WTC11 (cell line): ENCODE data around the gene NELL1. TPM values are rescaled to one million over a fixed set of nuclear protein-coding genes. Genes with fewer than 3 reads are reported as not detected.

ENCODE experiments used
- ATAC-seq: fragments of 200-7000 bp; cut with Tn5 transposase; 2 replicates; pipeline ENCODE4 v1.10.0; 2021; ENCODE audit warnings: mild to moderate bottlenecking, moderate library complexity
- CTCF ChIA-PET: fragments of 300-600 bp; sonication (Branson Sonifier 250); formaldehyde crosslinking; loops from one replicate; lab custom pipeline; 2021; ENCODE audit warnings: antibody characterized with exemption; lab: Charles Lee
- POLR2A ChIA-PET: fragments of 350-600 bp; sonication (Branson Sonifier 250); formaldehyde crosslinking; loops from one replicate; lab custom pipeline; 2021; ENCODE audit warnings: antibody characterized with exemption; lab: Charles Lee
- DNase-seq: peaks from one replicate; pipeline ENCODE4 v3.0.0; 2021; ENCODE audit warnings: low spot score
- H3K27ac Mint-ChIP-seq: 2 replicates; pipeline ENCODE4 v1.8.0; 2021; ENCODE audit warnings: mixed read lengths
- H3K27me3 Mint-ChIP-seq: 2 replicates; pipeline ENCODE4 v1.8.0; 2021; ENCODE audit warnings: low read depth, mild to moderate bottlenecking, moderate library complexity, mixed read lengths
- H3K36me3 Mint-ChIP-seq: 2 replicates; pipeline ENCODE4 v1.8.0; 2021; ENCODE audit warnings: mixed read lengths
- H3K4me1 Mint-ChIP-seq: 2 replicates; pipeline ENCODE4 v1.8.0; 2022; ENCODE audit warnings: mixed read lengths
- H3K4me3 Mint-ChIP-seq: 2 replicates; pipeline ENCODE4 v1.8.0; 2021; ENCODE audit warnings: mild to moderate bottlenecking, moderate library complexity, mixed read lengths
- H3K9me3 Mint-ChIP-seq: 2 replicates; pipeline ENCODE4 v1.8.0; 2021; ENCODE audit warnings: mixed read lengths
- CREB1 ChIP-seq: sonication (generic); formaldehyde crosslinking; IDR thresholded peaks from 2 replicates; pipeline ENCODE4 v1.8.0; 2023; ENCODE audit warnings: mild to moderate bottlenecking, missing genetic modification reagents
- CTCF ChIP-seq: fragments of 200-600 bp; IDR thresholded peaks from 2 replicates; pipeline ENCODE4 v1.8.0; 2022; ENCODE audit warnings: antibody characterized with exemption
- E2F5 ChIP-seq: sonication (generic); formaldehyde crosslinking; IDR thresholded peaks from 2 replicates; pipeline ENCODE4 v1.8.1; 2022; ENCODE audit warnings: mild to moderate bottlenecking, moderate library complexity, missing genetic modification reagents
- EMX1 ChIP-seq: fragments of 250-450 bp; sonication (Bioruptor Pico); IDR thresholded peaks from 2 replicates; pipeline ENCODE4 v1.8.0; 2021; ENCODE audit warnings: mild to moderate bottlenecking
- FOXJ3 ChIP-seq: sonication (generic); formaldehyde crosslinking; IDR thresholded peaks from 2 replicates; pipeline ENCODE4 v1.9.0; 2021; ENCODE audit warnings: missing genetic modification reagents, mild to moderate bottlenecking, borderline replicate concordance
- FOXP4 ChIP-seq: sonication (generic); formaldehyde crosslinking; IDR thresholded peaks from 2 replicates; pipeline ENCODE4 v1.8.0; 2022; ENCODE audit warnings: mild to moderate bottlenecking, missing genetic modification reagents
- GABPB1 ChIP-seq: sonication (generic); formaldehyde crosslinking; IDR thresholded peaks from 2 replicates; pipeline ENCODE4 v1.8.1; 2023; ENCODE audit warnings: mild to moderate bottlenecking, missing genetic modification reagents
- PREB ChIP-seq: sonication (generic); formaldehyde crosslinking; IDR thresholded peaks from 2 replicates; pipeline ENCODE4 v1.8.1; 2022; ENCODE audit warnings: mild to moderate bottlenecking, missing genetic modification reagents, moderate library complexity, borderline replicate concordance
- RELA ChIP-seq: sonication (generic); formaldehyde crosslinking; IDR thresholded peaks from 2 replicates; pipeline ENCODE4 v1.8.1; 2022; ENCODE audit warnings: missing genetic modification reagents, mild to moderate bottlenecking, borderline replicate concordance
- RORB ChIP-seq: fragments of 250-450 bp; sonication (Bioruptor Pico); IDR thresholded peaks from 2 replicates; pipeline ENCODE4 v1.9.0; 2021; ENCODE audit warnings: mild to moderate bottlenecking
- SOX15 ChIP-seq: fragments of 250-450 bp; sonication (Bioruptor Pico); IDR thresholded peaks from 2 replicates; pipeline ENCODE4 v1.9.0; 2021; ENCODE audit warnings: mild to moderate bottlenecking
- STAT6 ChIP-seq: sonication (generic); formaldehyde crosslinking; conservative IDR thresholded peaks from 2 replicates; pipeline ENCODE4 v1.8.1; 2023; ENCODE audit warnings: mild to moderate bottlenecking, low read depth, missing genetic modification reagents, moderate library complexity
- TEAD1 ChIP-seq: sonication (generic); formaldehyde crosslinking; IDR thresholded peaks from 2 replicates; pipeline ENCODE4 v1.8.0; 2022; ENCODE audit warnings: mild to moderate bottlenecking, missing genetic modification reagents
- ZNF121 ChIP-seq: sonication (generic); formaldehyde crosslinking; IDR thresholded peaks from 2 replicates; pipeline ENCODE4 v1.8.0; 2023; ENCODE audit warnings: missing genetic modification reagents
- ZNF416 ChIP-seq: fragments of 250-450 bp; sonication (Bioruptor Pico); IDR thresholded peaks from 2 replicates; pipeline ENCODE4 v1.9.0; 2021; ENCODE audit warnings: mild to moderate bottlenecking, inconsistent platforms
- total RNA-seq: library from RNA; stranded (reverse); gene quantifications from 3 replicates; pipeline ENCODE4 v1.2.3, GENCODE V29; 2021

Gene NELL1
- total RNA-seq, 1 experiment from 2014 or later: 1.8 TPM

- Mint-ChIP-seq H3K27me3 (peaks cover 58% of the 10 kb centered on the region), H3K9me3 (no peaks in the 10 kb centered on the region), H3K4me3 (peak overlapping the region; percentile 82), H3K36me3 (no peaks in the 10 kb centered on the region), H3K27ac (no peak overlapping the region), H3K4me1 (peaks cover 43% of the 10 kb centered on the region)
- ChIA-PET CTCF (interaction anchor here (0.5 to 3.4 kb wide), 17 partner anchors 10 to 840 kb away, joined by 3 to 33 read pairs (median 3); no protein-coding TSS in a partner anchor), POLR2A (no interaction called here)
- DNase-seq: no peak
- no peak for TF ChIP-seq GABPB1 (CRISPR knock-in tag)
- TF ChIP-seq SOX15 (CRISPR knock-in tag): no peak
- no peak for TF ChIP-seq ZNF121 (CRISPR knock-in tag)
- no peak for TF ChIP-seq FOXP4
- TF ChIP-seq PREB (CRISPR knock-in tag): no peak
- no peak for TF ChIP-seq RORB (CRISPR knock-in tag)
- TF ChIP-seq RELA (CRISPR knock-in tag): no peak
- no peak for TF ChIP-seq E2F5 (CRISPR knock-in tag)
- no peak for TF ChIP-seq ZNF416
- no peak for TF ChIP-seq CREB1
- ATAC-seq: peak; percentile 9; the same call in 1 of the 2 replicates
These were observed 2.6 kb downstream of the NELL1 start for GRCh38 chr11:20671856-20672546.

GRCh38 chr11:20672575-20672974 is 3.2 kb downstream of the NELL1 start:
- ATAC-seq: peak; percentile 12
- TF ChIP-seq ZNF121 (CRISPR knock-in tag) (no peak), CTCF (peak; percentile 41; the same call in 1 of the 2 replicates)
- CTCF ChIA-PET: interaction anchor here (0.6 to 3.4 kb wide), 10 partner anchors 17 to 750 kb away, joined by 3 to 33 read pairs (median 4); no protein-coding TSS in a partner anchor

GRCh38 chr11:20676658-20677057 is 7.3 kb downstream of the NELL1 start:
- ATAC-seq (no peak), DNase-seq (no peak)
- CTCF ChIA-PET: interaction anchor here (0.8 kb wide), 1 partner anchor 78 kb away, joined by 3 read pairs; no protein-coding TSS in a partner anchor
- Mint-ChIP-seq H3K4me3 (no peak overlapping the region), H3K9me3 (no peaks in the 10 kb centered on the region), H3K27ac (no peak overlapping the region), H3K4me1 (peaks cover 12% of the 10 kb centered on the region), H3K27me3 (peaks cover 12% of the 10 kb centered on the region), H3K36me3 (no peaks in the 10 kb centered on the region)
- TF ChIP-seq STAT6: no peak
- TF ChIP-seq FOXP4: no peak
- no peak for TF ChIP-seq TEAD1 (CRISPR knock-in tag)
- no peak for TF ChIP-seq RELA (CRISPR knock-in tag)
- TF ChIP-seq FOXJ3 (CRISPR knock-in tag): no peak
- TF ChIP-seq EMX1 (CRISPR knock-in tag): no peak
- POLR2A ChIA-PET: no interaction called here

More at GRCh38 chr11:20672575-20672974, 3.2 kb downstream of the NELL1 start:
- Mint-ChIP-seq H3K27ac (no peak overlapping the region), H3K4me1 (peaks cover 37% of the 10 kb centered on the region), H3K36me3 (no peaks in the 10 kb centered on the region), H3K9me3 (no peaks in the 10 kb centered on the region), H3K4me3 (no peak overlapping the region), H3K27me3 (peaks cover 52% of the 10 kb centered on the region)
- no peak for DNase-seq
- POLR2A ChIA-PET: no interaction called here
